Stimulated activated CD8-positive, alpha-beta memory T cell treated with anti-CD3 and anti-CD28 coated beads, Interleukin-15, amount 100 ng/mL, for 1 hour (primary cell): ENCODE measurements around the gene MED13L.
"Not testable (repeated sequence)": the region's sequence is repeated elsewhere in the genome, so short reads cannot be mapped to it uniquely, and the experiment has no call there.

Experiments used
- DNase-seq: peaks from one replicate; pipeline ENCODE4 v3.0.0-alpha.2; 2020; ENCODE audit warnings: low read depth

Gene MED13L

GRCh38 chr12:116246490-116247179, 30.9 kb downstream of the MED13L start:
- no peak for DNase-seq

GRCh38 chr12:116245189-116245588, 32.3 kb downstream of the MED13L start:
- DNase-seq: no peak

- no peak for DNase-seq
Measured at GRCh38 chr12:116244474-116245090, 32.9 kb downstream of the MED13L start.

DNA sequence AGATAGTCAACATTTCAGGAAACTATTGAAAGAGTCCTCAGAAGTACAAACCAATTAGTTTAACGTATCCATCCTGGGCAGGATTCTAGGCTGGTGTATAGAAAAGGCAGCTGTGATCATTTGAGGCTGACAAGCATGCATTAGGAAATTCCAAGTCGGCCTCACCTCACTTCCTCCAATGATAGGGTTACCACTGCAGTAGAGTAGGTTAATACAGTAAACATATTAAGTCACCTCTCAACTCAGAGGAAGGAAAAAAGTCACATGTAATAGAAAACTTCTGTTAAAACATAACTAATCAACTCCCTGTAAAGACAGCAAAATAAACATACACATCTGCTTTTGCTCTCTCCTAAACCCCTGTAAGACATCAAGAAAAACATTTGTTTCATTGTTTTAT, 33.5 kb downstream of the MED13L start:
- DNase-seq: no peak

DNA sequence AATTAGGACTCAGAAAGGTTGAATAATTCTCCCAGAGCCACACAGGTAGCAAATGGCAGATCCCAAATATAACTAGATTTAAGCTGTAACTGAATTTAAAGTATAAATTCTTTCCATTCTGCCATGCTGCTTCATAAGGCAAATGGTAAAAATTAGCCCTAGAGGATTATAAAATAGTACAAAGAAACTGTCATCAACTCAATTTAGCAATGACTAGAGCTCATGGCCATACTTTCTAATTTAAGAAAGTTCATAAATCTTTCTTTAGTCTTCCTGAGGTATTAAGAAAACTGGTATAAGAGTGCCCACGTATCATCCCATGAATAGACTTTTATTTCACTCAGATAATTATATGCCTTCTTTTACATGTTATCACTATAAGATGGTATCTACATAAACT, 34.8 kb downstream of the MED13L start:
- no peak for DNase-seq

DNA sequence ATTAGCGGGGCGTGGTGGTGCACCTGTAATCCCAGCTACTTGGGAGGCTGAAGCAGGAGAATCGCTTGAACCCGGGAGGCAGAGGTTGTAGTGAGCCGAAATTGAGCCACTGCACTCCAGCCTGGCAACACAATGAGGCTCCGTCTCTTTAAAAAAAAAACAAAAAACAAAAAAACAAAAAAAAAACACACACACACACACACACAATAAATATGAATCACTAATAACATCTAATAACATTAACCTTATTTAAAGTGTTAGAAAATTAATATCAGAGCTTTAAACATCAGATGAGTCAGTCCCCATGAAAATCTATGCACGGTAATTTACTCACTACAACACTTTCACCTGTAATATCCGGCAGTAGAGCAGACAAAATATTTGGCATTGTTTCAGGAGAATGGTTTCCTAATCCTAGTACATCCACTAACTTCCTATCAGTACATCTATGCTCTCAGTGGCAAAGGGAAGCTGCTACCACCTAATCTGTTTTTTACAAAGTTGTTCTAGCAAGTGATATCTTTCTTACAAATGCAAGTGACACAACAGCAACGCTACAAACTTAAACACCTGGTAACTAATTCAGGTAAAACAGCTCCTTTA, 36.2 kb downstream of the MED13L start:
- DNase-seq: no peak

DNA sequence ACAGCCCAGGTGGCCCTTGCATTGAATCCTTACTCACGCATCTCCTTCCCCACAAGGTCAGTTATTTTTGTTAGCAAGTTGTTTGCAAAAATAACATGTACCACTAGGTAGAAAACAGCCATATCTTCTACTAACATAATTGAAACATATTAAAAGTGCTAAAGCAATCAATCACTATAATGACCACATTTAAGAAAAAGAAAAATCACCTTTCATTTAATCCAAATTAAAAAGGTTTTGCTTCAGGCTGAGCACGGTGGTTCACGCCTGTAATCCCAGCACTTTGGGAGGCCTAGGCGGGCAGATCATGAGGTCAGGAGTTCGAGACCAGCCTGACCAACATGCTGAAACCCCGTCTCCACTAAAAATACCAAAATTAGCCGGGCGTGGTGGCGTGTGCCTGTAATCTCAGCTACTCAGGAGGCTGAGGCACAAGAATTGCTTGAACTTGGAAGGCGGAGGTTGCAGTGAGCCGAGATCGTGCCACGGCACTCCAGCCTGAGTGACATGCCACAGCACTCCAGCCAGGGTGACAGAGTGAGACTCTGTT, 38.8 kb downstream of the MED13L start:
- DNase-seq: not testable (repeated sequence)

GRCh38 chr12:116238149-116238548, 39.3 kb downstream of the MED13L start:
- no peak for DNase-seq

DNA sequence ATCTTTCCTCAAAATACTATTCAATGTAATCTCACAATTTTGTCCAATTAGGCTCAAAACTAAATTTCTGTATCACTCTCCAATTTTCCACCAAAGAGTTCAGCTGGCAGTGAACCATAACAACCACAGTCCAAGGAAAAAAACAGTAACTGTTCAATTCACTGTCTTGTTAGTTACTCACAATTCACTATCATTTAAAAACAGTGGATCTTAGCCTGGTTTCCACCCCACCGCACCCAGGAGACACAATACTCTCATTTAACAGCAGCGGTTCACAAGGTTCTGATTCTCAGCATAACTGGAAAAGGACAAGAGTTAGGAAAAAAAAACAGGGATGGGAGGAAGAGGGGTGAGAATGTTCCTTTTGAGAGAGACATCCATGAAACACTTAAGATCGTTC, 40.5 kb downstream of the MED13L start:
- DNase-seq: no peak

DNA sequence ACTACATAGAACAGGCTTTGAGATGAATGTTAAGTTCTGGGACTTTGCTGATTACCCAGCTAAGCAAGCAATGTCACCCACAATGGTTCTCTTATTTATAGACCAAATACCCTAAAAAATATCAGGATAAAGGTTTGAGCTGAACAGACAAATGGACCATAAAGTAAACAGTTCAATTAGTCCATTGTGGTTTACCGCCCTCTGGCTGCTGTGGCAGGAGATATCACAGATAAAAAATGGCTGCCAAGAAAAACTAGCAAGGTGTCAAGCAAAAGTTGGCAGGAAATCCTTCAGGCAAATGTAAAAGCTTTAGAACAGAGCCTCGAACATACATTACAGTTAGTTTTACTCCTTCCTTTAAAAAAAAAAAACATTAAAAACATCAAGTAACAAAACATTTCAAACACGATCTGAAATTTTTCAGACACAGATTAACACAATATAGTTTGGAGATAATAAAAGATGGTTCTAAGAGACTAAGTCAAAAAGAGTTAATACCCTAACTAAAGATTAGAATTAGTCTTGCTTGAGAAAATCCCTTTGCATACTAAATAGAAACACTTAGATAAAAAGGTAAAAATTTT, 41.3 kb downstream of the MED13L start:
- peak; percentile 30 for DNase-seq

- not testable (repeated sequence) for DNase-seq
Measured at GRCh38 chr12:116234148-116234547, 43.3 kb downstream of the MED13L start.

DNA sequence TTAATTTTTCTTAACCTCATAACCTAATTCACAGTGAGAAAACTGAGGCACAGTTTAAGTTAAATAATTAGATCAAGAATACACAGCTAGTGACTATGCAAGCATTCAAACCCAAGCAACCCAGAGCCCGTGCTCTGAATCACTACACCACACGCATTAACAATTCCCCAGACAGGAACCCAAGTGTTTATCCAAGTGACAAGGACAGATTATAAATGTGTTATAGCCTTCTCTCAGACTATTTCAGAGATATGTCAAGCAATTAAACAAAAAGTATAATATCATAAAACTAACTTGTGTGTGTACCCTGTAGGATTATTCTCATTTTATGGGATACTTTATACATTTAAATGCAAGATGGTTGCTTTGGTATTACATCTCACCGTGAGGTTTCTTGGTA, 43.8 kb downstream of the MED13L start:
- DNase-seq: no peak

- no peak for DNase-seq
Measured at GRCh38 chr12:116227811-116228210, 49.7 kb downstream of the MED13L start.

DNA sequence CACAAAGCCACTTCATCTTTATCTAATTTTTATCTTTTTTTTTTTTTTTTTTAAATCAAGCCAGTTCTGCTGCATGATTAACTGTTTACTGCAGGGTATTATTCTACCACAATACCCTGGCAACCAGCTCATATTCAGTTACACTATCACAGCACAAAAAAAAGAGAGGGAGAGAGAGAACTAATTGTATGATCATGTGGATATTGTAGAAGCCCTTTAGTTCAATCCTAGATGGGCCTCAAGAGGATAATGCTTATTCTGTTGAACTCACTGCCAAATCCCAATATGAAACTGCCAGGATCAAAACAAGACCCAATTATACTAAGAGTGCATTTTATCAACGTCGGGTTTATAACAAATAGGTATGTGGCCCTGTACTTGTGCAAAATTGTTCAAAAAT, 51.5 kb downstream of the MED13L start:
- DNase-seq: no peak

DNA sequence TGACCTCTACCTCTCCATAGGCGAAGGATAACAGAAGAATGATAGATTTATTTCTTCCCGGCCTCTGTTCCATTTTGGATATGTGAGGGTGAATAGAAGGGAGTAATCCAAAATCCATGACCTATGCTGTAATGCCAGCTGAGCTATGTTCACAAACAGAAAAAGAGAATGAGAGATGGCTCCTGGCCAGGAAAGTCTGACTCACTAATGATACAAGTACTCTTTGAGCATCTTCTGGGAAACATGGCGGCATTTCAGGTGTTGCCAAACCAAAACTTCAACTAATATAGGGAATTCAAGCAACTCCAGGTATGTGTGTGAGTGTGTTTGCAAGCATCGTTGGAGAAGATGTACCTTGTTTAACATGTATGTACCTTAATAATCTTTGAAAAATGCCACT, 55.1 kb downstream of the MED13L start:
- DNase-seq: peak; percentile 14

GRCh38 chr12:116220756-116221155, 56.7 kb downstream of the MED13L start:
- no peak for DNase-seq

GRCh38 chr12:116217045-116217735, 60.3 kb downstream of the MED13L start:
- DNase-seq: no peak

GRCh38 chr12:116216022-116216756, 61.3 kb downstream of the MED13L start:
- DNase-seq: no peak

GRCh38 chr12:116215023-116215422, 62.5 kb downstream of the MED13L start:
- no peak for DNase-seq

DNA sequence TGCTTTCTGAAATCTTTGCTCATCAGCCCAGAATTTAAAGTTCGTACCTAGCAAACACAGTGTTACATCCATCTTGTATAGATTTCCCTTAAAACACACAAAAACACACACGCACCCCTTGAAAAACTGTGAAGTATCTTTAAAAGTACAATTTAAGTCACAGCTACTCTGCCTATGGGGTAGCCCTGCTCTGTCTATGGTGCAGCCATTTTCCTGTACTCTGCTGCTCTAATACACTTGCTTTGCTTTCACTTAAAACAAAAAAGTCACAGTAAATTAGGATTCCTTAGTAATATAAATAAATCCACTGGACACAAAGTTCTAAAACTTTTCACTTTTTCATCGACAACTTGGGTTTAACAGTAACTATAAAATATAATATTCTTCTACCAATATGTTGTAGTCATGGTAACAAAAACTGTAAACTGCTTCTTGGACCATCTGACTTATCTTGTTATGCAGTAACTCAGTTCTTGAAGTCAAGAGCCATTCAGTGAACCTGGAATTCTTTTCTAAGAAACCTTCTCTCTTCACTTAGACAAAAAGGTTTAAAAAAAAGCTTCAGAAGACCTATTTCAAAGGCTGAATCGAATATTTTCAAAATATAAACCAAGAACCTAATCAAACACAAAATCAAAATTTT, 63.5 kb downstream of the MED13L start:
- DNase-seq: no peak

DNA sequence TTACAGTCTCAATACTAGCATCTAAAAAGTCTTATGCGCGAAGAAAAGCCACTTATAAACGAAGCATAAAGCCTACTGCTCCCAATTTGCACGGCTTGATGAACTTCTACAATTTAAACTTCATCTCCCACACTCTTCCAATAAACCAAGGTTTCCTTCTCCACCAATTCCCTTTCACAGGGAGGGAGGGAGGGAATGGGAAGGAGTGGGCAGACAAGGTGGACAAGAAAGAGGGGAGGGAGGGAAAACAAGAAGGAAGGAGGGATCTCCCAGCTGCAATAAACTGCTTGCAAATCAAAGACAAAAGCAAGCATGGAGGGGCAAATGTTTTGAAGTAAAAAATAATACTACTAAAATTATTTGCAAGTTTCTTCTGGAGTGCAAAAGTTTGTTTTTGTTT, 64.5 kb downstream of the MED13L start:
- no peak for DNase-seq
